NCI-H146 (cell line): ENCODE measurements around the gene FSHB.
"Not testable (repeated sequence)": the region's sequence is repeated elsewhere in the genome, so short reads cannot be mapped to it uniquely, and the experiment has no call there.

ENCODE experiments used
- DNase-seq: peaks from one replicate; lab custom pipeline; 2025; lab: John Stamatoyannopoulos, UW

The FSHB gene

DNA sequence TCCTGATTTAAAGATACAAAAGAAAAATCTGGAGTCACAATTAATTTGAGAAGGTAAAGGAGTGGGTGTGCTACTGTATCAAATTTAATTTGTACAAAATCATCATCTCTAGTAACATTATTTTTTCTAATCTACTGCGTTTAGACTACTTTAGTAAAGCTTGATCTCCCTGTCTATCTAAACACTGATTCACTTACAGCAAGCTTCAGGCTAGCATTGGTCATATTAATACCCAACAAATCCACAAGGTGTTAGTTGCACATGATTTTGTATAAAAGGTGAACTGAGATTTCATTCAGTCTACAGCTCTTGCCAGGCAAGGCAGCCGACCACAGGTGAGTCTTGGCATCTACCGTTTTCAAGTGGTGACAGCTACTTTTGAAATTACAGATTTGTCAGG lies at the start of gene FSHB:
TSS of gene FSHB (plus strand) at position 301 of the 400 bp plus-strand sequence. CDS start 889 bp downstream, outside the sequence.
- DNase-seq = no peak

DNA sequence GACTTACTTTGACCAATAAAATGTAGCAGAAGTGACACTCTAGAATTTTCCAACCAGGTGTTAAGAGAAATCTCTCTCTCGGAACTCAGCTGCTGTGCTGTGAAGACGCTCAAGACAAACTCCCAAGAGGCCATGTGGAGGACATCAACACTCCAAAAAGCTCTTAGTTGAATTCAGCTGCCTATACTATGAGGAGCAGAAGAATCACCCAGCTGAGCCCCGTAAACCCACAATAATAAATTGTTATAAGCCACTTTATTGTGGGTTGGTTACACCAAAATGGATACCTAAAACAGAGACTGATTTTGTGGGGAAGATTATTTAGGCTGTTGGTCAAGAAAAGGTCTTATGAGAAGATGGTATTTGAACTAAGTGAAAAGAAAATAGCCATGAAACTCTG lies 44.1 kb upstream of the FSHB start:
- no peak for DNase-seq

DNA sequence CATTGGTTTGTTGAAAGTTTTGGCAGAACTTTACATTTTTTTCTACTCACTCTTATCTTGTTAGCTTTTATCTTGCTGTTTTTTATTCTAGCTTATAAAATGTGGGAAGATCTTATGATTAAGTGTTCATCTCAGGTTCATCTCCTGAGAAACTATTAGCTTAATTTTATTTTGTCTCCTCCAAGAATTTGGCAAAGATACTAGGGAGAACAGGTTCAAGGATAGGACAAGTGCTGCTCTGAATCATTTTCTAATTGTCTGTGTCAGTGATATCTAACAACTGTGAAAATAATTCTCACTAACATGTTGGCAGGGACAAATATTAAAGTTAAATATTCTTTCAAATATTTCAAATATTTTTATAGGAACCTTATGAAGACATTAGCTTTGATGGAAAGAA lies 38.2 kb upstream of the FSHB start:
- DNase-seq = no peak

DNA sequence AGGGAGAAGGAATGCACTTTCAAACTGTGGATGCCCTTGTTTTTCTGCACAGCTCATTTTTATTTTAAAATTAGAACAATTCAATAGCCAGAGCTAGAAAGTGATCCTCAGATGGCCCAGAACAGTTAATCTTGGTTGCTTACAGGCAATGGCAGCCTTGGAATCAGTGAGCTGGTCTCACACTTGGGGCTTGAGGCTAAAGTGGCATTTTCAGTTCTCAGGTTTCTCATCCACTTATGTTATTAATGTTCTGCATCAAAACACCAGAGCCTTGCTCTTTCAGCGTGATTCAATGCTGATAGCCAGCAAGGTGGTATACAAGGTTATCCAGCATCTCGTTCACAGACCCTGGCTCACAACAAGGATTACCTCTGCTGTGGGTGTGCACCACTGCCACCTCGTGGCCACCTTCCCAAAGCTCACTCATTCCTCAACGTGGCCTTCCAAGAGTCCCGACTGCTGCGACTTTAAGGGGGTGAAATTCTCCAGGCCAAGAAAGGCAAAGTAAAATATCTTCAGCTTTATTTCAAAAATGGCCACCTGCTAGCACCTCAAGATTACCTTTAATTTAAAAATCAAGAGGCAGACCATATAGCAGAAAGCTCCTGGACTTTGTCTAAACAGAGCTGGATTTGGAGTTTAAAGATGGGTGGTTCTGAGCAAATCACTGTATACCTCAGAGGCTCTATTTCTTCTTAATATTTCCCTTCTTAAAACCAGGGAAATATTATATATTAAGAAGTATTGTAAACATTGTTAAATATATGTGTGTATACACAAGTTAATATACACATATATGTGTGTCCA lies 34.2 kb upstream of the FSHB start:
- peak; percentile 29 for DNase-seq

DNA sequence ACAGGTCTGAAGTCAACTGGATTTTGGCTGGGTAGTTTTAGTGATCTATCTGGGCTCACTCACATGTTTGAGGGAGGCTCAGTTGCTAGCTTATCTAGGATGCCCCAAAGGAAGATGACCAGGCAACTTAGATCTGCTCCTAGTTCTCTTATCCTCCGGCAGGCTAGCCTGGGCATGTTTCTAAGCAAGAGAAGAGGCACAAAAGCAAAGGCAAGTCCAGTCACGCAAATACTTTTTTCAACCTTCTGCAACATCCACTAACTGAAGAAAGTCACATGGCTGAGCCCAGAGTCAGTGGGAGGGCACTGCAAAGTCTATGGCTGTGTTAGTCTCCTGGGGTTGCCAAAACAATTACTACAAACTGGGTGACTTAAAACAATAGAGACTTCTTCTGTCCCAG lies 32.9 kb upstream of the FSHB start:
- DNase-seq = no peak

DNA sequence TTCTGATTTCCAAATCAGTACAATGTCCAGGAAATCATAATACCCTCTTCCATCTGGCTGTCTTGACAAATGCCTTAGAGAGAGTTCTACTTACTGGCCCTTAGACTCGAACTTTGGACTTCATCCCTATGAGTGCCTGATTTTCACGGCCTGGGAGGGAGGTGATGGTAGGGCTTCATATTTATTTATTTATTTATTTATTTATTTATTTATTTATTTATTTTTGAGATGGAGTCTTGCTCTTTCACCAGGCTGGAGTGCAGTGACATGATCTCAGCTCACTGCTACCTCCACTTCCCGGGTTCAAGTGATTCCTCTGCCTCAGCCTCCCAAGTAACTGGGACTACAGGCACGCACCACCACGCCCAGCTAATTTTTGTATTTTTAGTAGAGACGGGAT lies 27.8 kb upstream of the FSHB start:
- DNase-seq = not testable (repeated sequence)

DNA sequence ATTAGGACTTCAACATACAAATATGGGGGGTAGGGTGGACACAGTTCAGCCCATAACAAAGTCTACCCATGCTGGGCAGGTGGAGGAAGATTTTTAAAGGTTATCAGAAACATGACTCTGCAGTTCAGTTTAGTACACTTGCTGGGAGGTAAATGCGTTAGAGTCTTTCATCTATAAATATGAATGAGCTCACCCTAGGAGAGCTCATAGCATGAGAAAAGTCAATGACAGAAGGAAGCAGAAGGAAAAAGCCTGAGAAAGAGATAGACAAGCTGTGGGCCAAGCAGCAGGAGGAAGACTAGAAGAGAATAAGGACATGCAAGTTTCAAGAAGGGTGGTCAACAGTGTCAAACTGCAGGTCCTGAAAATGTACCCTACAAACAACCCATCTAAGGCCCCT lies 27.0 kb upstream of the FSHB start:
- DNase-seq = no peak

DNA sequence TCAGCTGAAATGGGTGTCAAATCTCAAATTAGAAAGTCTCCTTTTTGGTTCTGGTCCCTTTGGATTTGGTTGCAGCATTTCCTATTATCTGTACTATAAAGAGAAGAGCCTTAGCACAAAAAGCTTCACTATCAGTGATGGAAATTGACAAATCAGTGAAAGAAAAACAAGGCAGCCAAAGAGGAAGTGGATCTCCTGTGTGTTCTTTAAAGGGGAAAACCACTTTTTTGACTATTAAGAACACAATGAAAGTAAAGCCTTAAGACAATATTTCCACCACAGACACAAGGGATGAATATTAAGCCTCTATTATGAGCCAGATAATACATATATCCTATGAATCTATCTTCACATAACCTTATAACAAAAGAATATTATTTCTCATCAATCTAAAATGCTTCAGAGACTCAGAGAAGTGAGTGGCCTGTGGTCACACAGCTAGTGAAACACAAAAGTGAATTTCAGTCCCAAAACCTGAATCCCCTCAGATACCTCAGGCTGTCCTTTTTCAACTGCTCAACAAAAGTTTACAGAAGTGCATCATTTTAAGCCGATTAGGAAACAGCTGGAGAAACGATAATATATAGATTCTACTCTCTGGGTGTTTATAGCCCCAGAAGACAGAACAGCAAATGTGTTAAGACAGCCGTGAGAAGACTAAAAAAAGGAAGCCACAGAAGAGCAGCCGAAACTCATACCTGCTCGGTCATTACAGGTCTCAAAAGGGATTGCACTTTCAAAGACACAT lies 24.4 kb upstream of the FSHB start:
- no peak for DNase-seq

DNA sequence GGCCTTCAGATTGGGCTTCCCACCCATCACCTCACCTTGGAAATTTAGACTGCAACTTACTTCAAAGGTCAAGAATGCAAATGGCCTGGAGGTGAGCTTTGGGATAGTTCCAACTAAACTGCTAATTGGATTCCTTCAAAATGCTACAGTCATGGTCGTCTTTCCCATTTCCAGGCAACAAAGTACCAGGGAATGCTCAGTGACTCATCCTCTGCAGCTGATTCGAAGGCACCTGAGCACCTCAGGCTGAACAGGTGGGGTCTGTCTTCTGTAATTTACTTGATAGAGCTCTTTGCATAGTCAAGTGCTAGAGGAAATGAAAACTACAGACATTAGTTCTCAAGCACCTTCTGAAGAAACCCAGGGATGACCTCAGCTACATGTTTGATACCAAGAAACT lies 20.5 kb upstream of the FSHB start:
- DNase-seq = no peak

DNA sequence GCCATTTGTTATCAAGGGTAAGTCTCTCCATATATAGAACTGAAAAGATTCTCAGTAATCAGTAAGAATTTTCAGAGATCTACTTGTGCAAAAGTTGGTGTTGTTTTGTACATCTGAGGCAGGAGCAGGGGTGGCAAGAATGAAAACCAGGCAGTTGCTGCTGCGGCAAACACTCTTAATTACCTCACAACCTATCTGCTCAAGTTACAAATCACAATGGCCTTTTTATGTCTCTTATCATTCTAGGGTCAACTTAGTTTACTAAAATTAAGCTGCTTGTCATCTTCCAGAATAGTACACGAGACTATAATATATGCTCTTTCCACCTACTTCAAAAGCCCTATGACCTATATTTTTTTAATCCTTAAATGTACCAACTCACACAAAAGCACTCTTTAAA lies 14.3 kb upstream of the FSHB start:
- DNase-seq = no peak

DNA sequence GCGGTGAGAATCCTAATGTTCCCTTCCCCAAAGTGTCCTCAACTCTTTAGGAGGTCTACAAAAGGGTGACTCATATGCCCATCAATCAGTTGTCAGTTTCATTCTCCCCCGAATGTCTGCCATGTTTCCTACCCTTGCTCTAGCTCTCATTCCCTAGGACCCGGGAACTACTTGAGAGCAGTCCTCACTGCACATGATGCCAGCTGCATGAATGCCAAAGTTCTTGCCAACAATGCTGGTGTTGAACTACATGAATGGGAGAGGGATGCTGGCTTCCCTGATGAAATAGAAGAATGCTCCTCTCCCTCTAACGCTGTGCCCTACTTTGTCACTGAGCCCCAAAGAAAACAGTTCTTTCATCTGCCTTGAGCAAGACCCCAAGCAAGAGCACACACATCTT lies 12.5 kb upstream of the FSHB start:
- DNase-seq = no peak

DNA sequence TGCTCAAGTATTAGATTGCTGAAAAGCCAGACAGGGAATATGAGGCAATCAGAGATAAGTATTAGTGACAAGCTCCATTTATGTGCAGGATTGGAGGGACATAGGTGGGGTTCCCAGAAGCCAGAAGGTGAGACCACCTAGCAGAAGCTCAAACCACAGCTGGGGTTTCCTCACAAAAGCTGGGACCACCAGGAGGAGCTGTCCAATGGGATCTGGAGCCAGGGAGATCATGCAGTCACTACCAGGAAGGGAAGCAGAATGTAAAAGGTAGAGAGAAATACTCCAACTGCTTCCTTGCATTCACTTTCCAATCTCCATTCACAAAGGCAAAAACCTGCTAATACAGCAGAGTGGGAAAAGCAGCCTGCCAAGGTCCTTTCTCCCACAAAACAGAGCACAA lies 5.2 kb upstream of the FSHB start:
- no peak for DNase-seq

DNA sequence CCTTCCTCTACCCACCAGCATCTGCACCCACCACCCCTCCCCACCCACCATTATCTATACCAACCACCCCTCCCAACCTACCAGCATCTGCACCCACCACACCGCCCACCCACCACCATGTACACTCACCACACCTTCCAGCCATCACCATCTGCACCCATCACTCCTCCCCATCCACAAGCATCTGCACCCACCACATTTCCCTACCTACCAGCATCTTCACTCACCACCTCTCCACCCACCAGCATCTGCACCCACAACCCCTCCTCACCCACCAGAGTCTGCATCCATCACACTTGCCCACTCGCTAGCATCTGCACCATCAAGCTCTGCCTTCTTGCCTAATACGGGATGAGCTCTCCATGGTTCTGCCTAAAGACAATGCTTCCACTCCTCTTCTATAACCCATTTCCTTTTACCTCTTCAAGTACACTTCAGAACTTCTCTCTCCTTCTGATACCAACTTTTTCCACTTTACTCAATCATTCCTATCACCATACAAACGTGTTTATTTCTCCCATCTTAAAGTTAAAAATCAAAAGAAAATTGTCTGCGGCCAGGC lies 2.4 kb upstream of the FSHB start:
- DNase-seq = no peak

DNA sequence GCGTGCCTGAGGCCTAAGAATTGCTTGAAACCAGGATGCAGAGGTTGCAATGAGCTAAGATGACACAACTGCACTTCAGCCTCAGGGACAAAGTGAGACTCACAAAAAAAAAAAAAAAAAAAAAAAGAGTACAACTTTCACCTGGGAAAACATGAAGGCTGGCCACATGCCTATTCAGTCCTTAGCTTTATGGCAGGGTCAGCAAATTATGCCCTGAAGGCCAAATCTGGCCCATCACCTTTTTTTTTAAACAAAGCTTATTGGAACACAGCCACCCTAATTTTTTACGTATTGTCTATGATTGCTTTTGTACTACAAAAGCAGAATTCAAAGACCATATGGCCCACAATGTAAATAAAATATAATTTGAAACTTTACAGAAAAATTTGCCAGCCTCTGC lies 8.2 kb downstream of the FSHB start:
- no peak for DNase-seq

DNA sequence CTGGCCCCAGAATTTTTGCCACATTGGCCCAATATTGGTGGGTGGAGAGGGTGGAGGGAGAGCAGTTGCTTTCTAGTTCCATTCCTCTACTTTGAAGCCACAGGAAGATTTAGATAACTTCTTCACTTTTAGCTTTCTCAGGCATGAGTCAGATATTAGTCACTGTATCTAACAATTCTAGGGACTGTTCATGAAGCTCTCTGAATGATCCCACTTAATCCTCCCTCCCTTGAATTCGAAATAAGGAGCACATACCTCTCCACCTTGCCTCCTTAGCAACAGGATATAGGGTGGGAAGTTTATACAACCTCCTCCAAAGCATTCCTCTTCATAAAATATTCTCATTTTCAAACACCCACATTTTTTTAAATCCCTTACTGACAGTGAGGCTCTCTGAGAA lies 13.5 kb downstream of the FSHB start:
- DNase-seq = no peak

DNA sequence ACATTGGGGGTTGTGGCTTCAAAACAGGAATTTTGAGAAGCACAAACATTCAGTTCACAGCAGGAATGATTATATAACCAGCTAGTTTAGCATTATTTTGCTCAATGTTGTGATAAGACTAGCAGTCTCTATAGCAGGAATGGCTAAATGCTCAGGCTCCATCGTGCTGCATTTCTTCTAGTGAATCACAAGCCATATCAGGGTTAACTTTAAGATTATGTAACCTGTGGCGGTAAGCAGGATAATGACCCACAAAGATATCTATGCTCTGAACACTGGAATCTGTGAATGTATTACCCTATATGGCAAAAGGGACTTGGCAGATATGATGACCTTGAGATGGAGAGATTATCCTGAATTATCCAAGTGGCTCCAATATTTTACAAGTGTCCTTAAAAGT lies 14.8 kb downstream of the FSHB start:
- no peak for DNase-seq

DNA sequence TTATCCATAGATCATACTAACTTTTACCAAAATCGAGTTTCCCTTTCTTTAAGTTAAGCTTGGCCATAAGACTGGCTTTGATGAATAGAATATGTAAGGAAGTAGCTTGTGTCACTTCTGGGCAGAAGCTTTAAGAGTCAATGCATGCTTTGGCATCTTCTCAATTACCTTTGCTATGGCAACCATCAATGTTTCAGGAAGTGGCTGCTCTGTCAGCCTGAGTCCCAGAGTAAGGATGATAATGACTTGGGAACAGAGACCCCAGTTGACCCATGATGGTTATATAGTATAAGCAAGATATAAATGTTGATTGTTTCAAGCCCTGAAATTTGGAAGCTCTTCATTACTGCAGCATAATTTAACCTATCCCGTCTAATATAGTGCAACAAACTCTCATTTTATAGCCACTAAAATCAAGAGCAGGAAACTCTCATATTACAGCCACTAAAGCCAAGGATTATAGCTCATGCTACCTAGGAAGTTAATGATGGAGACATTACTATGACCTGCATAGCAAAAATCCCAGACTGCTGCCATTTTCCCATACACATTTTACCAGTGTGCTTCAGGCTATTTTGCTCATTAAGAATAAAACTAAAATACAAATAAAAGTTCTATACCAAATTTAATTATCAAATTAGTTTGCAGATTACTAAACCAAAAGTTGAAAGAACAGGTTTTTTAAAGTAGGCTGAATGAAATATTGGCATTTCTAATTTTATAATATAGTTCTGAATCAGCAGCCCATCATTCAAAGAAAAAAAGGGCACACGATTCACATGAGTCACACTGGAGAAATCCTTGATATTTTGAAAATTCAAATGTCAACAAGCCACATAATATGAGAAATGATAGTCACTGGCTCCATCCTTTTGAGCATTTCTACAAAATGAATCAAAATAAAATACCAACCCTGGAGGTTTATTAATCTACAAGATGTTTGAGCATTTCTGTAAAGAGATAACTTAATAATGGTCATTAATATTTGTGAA lies 23.8 kb downstream of the FSHB start:
- no peak for DNase-seq

DNA sequence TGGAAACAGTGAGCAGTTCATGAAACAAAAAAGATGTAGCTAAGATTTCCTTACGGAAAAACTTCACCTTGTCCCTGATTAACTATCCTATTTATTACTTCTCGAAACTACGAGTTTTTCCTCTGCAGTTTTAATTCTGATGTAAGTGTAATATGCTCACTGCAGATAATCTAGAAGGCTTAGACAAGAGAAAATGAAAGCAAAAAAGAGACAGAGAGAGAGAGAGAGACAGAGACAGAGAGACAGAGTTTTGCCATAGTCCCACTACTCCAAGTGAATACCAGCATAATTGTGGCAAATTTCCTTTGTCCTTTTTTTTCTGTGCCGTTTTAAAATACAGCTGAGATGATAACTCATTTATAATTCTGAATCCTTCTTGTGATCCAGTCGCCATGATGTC lies 24.8 kb downstream of the FSHB start:
- DNase-seq = no peak

DNA sequence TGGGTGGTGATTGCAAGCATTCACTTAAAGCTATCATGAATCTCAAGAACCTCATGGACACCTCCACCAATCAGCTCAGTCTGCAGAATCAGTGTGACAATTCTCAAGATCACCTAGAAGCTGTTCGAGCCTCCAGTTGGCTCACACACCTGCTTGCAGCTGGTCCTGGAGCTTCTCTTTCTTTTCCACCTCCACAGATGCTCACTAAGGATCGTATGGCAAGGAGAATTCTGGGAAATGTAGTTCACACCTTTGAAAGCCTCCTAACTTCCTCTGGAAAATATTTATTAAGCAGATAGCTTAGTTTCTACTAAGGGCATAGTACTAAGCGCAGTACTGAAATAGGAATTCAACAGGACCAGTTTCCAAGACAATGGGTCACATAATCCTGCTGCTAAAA lies 26.2 kb downstream of the FSHB start:
- DNase-seq = no peak

DNA sequence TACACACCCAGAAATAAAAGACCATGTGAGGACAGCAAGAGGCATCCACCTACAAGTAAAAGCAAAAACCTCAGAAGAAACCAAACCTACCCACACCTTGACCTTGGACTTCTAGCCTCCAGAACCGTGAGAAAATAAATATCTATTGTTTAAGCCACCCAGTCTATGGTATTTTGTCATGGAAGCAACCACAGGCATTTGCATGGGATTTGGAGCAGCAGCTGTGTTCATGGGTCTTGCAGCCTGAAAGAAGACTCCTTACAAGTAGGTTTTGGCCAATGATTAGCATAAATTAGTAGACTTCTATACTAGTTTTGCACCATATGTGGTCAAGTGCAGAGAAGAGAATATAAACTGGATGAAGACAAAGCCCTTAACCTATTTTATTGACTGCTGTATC lies 27.9 kb downstream of the FSHB start:
- DNase-seq = no peak

DNA sequence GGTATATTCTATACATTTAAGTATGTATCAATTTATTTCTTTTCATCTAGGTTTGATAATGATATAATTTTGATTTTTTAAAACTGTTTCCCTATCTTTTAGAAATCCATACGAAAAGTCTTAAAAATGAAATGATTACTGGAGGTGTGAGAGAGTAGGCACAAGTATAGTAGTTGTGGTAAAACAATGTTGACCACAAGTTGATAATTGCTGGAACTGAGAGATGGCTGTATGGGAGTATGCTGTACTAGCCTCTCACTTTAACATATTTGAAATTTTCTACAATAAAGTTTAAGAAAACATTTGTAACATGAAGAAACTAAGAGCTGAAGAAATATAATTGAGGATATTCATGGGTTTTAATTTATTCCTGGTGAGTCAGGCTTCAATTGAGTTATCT lies 30.0 kb downstream of the FSHB start:
- no peak for DNase-seq

DNA sequence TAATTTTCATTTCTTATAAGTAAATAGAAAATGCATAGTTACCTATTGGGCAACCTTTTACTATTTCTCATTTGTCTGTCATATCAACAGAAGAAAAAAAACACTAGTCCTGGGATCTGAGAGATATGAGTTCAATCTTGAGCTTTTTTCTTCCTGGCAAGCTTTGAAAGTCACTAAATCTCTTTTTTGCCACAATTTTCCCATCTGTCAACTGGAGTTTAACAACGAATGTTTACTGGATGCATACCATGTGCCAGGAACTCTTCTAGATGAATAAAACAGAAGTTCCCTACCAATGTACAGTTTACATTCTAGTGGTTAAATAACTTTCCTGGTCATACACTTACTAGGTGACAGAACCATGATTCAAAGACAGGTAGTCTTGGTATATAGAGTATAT lies 31.0 kb downstream of the FSHB start:
- DNase-seq = no peak
